ENCODE measurements around the gene OTOG. TPM values are rescaled to one million over a fixed set of nuclear protein-coding genes. Genes with fewer than 3 reads are reported as not detected.

The OTOG gene
- total and polyA plus RNA-seq, 2 of the 8 experiments (the other 6 are each of a cell fraction or from before 2014, with no cell fraction given), result 0.41 to 1.5 TPM

- ChIA-PET POLR2A (ENCODE audit: partially characterized antibody) (interaction anchor here (1.0 kb wide), 1 partner anchor 22 kb away, joined by 3 read pairs; no protein-coding TSS in a partner anchor), CTCF (ENCODE audit: partially characterized antibody) (interaction anchor here (0.8 to 1.4 kb wide), 4 partner anchors 10 to 165 kb away, joined by 3 to 4 read pairs (median 4); no protein-coding TSS in a partner anchor)
- Histone ChIP-seq H3K79me2 (ENCODE audit: control insufficient read depth in 1 of 2, insufficient read depth in 2 of 2, low read length in 2 of 2) (no peaks in the 10 kb centered on the region), H3K9me3 (ENCODE audit: insufficient read depth in 2 of 2, low read depth in 1 of 2, low read length in 1 of 2) (no peaks in the 10 kb centered on the region), H3K18ac (ENCODE audit: extremely low read depth, low read length) (no peak overlapping the region), H3K14ac (ENCODE audit: insufficient read length) (no peak overlapping the region), H3K4me1 (replicated peaks in 1 of 4; ENCODE audit: control insufficient read depth in 3 of 4, insufficient read depth in 4 of 4, low read length in 3 of 4) (no peaks in the 10 kb centered on the region; a peak in 1 of 7 replicates), H3K36me3 (ENCODE audit: control insufficient read depth in 2 of 4, insufficient read depth in 4 of 4, low read length in 3 of 4) (no peaks in the 10 kb centered on the region), H2BK15ac (ENCODE audit: low read length) (no peak overlapping the region), H2BK20ac (ENCODE audit: low read length) (no peak overlapping the region), H3K4ac (replicated peaks; ENCODE audit: insufficient read length, low read depth, low read length) (no peak overlapping the region), H3K79me1 (ENCODE audit: low read depth, low read length) (no peaks in the 10 kb centered on the region), H2AFZ (ENCODE audit: low read length) (no peak overlapping the region), H2BK5ac (ENCODE audit: low read depth, low read length) (no peak overlapping the region), H3K27ac (ENCODE audit: low read depth, low read length) (no peak overlapping the region), H2AK5ac (ENCODE audit: low read depth, low read length) (no peak overlapping the region), H3K23me2 (ENCODE audit: low read depth, low read length) (no peaks in the 10 kb centered on the region; the same call in 1 of the 2 replicates), H4K91ac (replicated peaks; ENCODE audit: insufficient read length, low read length) (no peak overlapping the region), H2BK120ac (replicated peaks; ENCODE audit: low read depth, low read length) (no peak overlapping the region), H3K4me2 (ENCODE audit: insufficient read depth in 1 of 2, low read depth in 2 of 2, low read length in 2 of 2) (no peak overlapping the region), H3K4me3 (ENCODE audit: extremely low read depth in 1 of 4, insufficient read depth in 2 of 4, low read depth in 3 of 4, low read length in 4 of 4) (no peak overlapping the region), H3K9ac (replicated peaks in 1 of 4; ENCODE audit: extremely low read depth in 1 of 4, low read depth in 3 of 4, low read length in 3 of 4) (no peak overlapping the region), H3K27me3 (replicated peaks in 1 of 4; ENCODE audit: control insufficient read depth in 3 of 4, extremely low read depth in 1 of 4, insufficient read depth in 3 of 4, low read length in 3 of 4) (peaks cover 5 to 33% (median 29%) of the 10 kb centered on the region in 4 experiments), H4K5ac (ENCODE audit: insufficient read length, low read depth, low read length) (no peak overlapping the region), H3K23ac (ENCODE audit: insufficient read length) (no peak overlapping the region), H3K56ac (replicated peaks; ENCODE audit: insufficient read length, low read depth, low read length) (no peak overlapping the region), H2BK12ac (ENCODE audit: low read depth, low read length) (no peak overlapping the region), H4K20me1 (replicated peaks in 1 of 2; ENCODE audit: control insufficient read depth in 1 of 2, insufficient read depth in 2 of 2, low read length in 2 of 2) (peaks cover 0 to 2% of the 10 kb centered on the region in 2 experiments), H4K8ac (ENCODE audit: extremely low read depth, insufficient read depth, low read length) (no peak overlapping the region)
- WGBS, 2 experiments (ENCODE audit: extremely low coverage in 1 of 2, insufficient coverage in 1 of 2, insufficient read length in 1 of 2, insufficient replicate concordance in 2 of 2, low coverage in 1 of 2, low lambda C conversion rate in 2 of 2, missing lambda C conversion rate in 1 of 2), result 94% methylated on average over 7 of the region's 7 CpGs; no CpG with 5 or more reads in 1 of the 2 experiments
- DNase-seq (ENCODE audit: low read depth in 1 of 2, low spot score in 2 of 2) (no peak), FAIRE-seq (no peak)
- TF ChIP-seq HDAC2 (IDR thresholded peaks at IDR 0.05; ENCODE audit: borderline replicate concordance in 1 of 2, low read depth in 2 of 2, low read length in 2 of 2) (no peak), CBX5 (IDR thresholded peaks at IDR 0.05; ENCODE audit: low read depth, low read length) (no peak), ASH2L (IDR thresholded peaks at IDR 0.05; ENCODE audit: low read length) (no peak), SIX5 (IDR thresholded peaks at IDR 0.05; ENCODE audit: low read depth, low read length) (no peak), SP4 (IDR thresholded peaks at IDR 0.05; ENCODE audit: low read length) (no peak), SUZ12 (IDR thresholded peaks at IDR 0.05; ENCODE audit: low read length) (no peak), JUND (IDR thresholded peaks at IDR 0.05; ENCODE audit: low read length) (no peak), CHD2 (IDR thresholded peaks at IDR 0.05; ENCODE audit: low read length) (no peak), SP1 (IDR thresholded peaks at IDR 0.05; ENCODE audit: low read depth, low read length) (no peak)
These were observed 145.9 kb downstream of the OTOG start for GRCh38 chr11:17692931-17693330.
